Transverse colon (tissue), 4 donors: ENCODE results near the gene EPS8. TPM values are rescaled to one million over a fixed set of nuclear protein-coding genes. Genes with fewer than 3 reads are reported as not detected.

Experiments used
- DNase-seq: peaks from one replicate; pipeline ENCODE4 v3.0.0-alpha.2; 2019
- H3K27ac ChIP-seq, 4 donors: fragments of 200-600 bp; sonication (generic); 2 replicates each; pipeline ENCODE4 v1.5.1; 2016 to 2018; ENCODE audit warnings: inconsistent platforms in 4 of 4
- H3K27me3 ChIP-seq: fragments of 200-600 bp; sonication (generic); 2 replicates; pipeline ENCODE4 v1.5.1; 2017; ENCODE audit warnings: inconsistent platforms
- H3K36me3 ChIP-seq, 4 donors: fragments of 200-600 bp; sonication (generic); 2 replicates each; pipeline ENCODE4 v1.5.1; 2017 to 2019; ENCODE audit warnings: inconsistent platforms in 4 of 4
- H3K4me1 ChIP-seq, 4 donors: fragments of 200-600 bp; sonication (generic); 2 replicates each; pipeline ENCODE4 v1.5.1; 2017 to 2020; ENCODE audit warnings: inconsistent platforms in 4 of 4
- H3K4me3 ChIP-seq, 4 donors: fragments of 200-600 bp; sonication (generic); 1 replicate in 1 of 4; 2 replicates in 3 of 4; pipeline versions ENCODE4 v1.5.1 to v1.6.1; 2017 to 2019; ENCODE audit warnings: inconsistent platforms in 4 of 4
- H3K9me3 ChIP-seq, 2 donors: fragments of 200-600 bp; sonication (generic); 2 replicates each; pipeline ENCODE4 v1.5.1; 2017 to 2019; ENCODE audit warnings: inconsistent platforms in 2 of 2
- EP300 ChIP-seq: sonication (generic); formaldehyde crosslinking; IDR thresholded peaks from one replicate; pipeline ENCODE4 v1.6.1; 2017; ENCODE audit warnings: antibody characterized with exemption, low read depth
- POLR2A ChIP-seq: fragments of 450-650 bp; IDR thresholded peaks from one replicate; pipeline ENCODE4 v1.6.1; 2016; ENCODE audit warnings: antibody characterized with exemption, mild to moderate bottlenecking, moderate library complexity
- POLR2AphosphoS5 ChIP-seq, 3 donors: sonication (generic); formaldehyde crosslinking; IDR thresholded peaks; one replicate each; pipeline ENCODE4 v1.6.1; 2016; ENCODE audit warnings: antibody characterized with exemption in 3 of 3
- WGBS, 2 donors: methylation state at CpG; one replicate each; pipeline ENCODE4 v1.1.5; 2018; ENCODE audit warnings: low coverage in 1 of 2; 5-methylcytosine and 5-hydroxymethylcytosine counted together
- in situ Hi-C, 4 donors: fragments of 200-750 bp; cut with MboI; loops; one replicate each; pipeline versions ENCODE4 v1.15.0 to v1.15.1; 2017; ENCODE audit warnings: low sequenced_read_pairs in 3 of 4, low pct_ligation_motif_present in 1 of 4, low pct_unique_long_range_greater_than_20kb in 1 of 4
- intact Hi-C: fragments of 100-400 bp; cut with DNase I; formaldehyde crosslinking; loops from one replicate; pipeline ENCODE4 v1.15.1; 2023; ENCODE audit warnings: low total_unique reads
- total RNA-seq, 4 donors: library from RNA; depleted of rRNA; stranded (reverse); fragments of >200 nt; gene quantifications; one replicate each; pipeline ENCODE4 v1.1.0, GENCODE V29; 2016
- TF ChIP-seq, protein P1 (sequence below), 5 experiments: fragments of 200-600 bp in 3 of 5; fragments of 450-650 bp in 2 of 5; sonication (generic) in 3 of 5; IDR thresholded peaks; 1 replicate in 2 of 5; 2 replicates in 3 of 5; pipeline ENCODE4 v1.5.1; 2016 to 2017; ENCODE audit warnings: antibody characterized with exemption in 5 of 5, inconsistent platforms in 3 of 5, mild to moderate bottlenecking in 2 of 5, moderate library complexity in 1 of 5

EPS8 gene
- total RNA-seq, 4 donors from 2014 or later, result 55.1 to 180 (median 140) TPM

GRCh38 chr12:15583804-15584203, 205.4 kb downstream of the EPS8 start:
- in situ Hi-C loops, result loop anchor here (5.0 to 10.0 kb wide), 4 partner anchors 49 to 309 kb away; no protein-coding TSS in a partner anchor

GRCh38 chr12:15581006-15581405, 208.2 kb downstream of the EPS8 start:
- WGBS, 2 donors, result 26 to 38% methylated on average over 6 of the region's 6 CpGs
- no peaks in the 10 kb centered on the region for H3K27me3 ChIP-seq
- intact Hi-C loops (loop anchor here (5.0 kb wide), 1 partner anchor 304 kb away; no protein-coding TSS in a partner anchor), in situ Hi-C loops (loop anchor here (5.0 to 10.0 kb wide), 4 partner anchors 46 to 306 kb away; no protein-coding TSS in a partner anchor)
- H3K9me3 ChIP-seq, result no peaks in the 10 kb centered on the region
- no peak for DNase-seq
- H3K36me3 ChIP-seq, result no peaks in the 10 kb centered on the region
- peak overlapping the region; percentile 9 to 61 (median 24) for H3K27ac ChIP-seq
- TF ChIP-seq EP300 (no peak), POLR2A (no peak), POLR2AphosphoS5 (IDR thresholded peaks at IDR 0.05) (no peak)
- TF ChIP-seq, protein P1, sequence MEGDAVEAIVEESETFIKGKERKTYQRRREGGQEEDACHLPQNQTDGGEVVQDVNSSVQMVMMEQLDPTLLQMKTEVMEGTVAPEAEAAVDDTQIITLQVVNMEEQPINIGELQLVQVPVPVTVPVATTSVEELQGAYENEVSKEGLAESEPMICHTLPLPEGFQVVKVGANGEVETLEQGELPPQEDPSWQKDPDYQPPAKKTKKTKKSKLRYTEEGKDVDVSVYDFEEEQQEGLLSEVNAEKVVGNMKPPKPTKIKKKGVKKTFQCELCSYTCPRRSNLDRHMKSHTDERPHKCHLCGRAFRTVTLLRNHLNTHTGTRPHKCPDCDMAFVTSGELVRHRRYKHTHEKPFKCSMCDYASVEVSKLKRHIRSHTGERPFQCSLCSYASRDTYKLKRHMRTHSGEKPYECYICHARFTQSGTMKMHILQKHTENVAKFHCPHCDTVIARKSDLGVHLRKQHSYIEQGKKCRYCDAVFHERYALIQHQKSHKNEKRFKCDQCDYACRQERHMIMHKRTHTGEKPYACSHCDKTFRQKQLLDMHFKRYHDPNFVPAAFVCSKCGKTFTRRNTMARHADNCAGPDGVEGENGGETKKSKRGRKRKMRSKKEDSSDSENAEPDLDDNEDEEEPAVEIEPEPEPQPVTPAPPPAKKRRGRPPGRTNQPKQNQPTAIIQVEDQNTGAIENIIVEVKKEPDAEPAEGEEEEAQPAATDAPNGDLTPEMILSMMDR (IDR thresholded peaks at IDR 0.05), result no peak
- H3K4me1 ChIP-seq, result peaks cover 0 to 28% (median 13%) of the 10 kb centered on the region in 4 donors
- no peak overlapping the region for H3K4me3 ChIP-seq

More at GRCh38 chr12:15583804-15584203, 205.4 kb downstream of the EPS8 start:
- Histone ChIP-seq H3K27me3 (no peaks in the 10 kb centered on the region), H3K4me3 (no peak overlapping the region), H3K4me1 (peaks cover 0 to 22% (median 7%) of the 10 kb centered on the region in 4 donors), H3K27ac (peak overlapping the region in 1 of 4 donors; percentile 10), H3K36me3 (no peaks in the 10 kb centered on the region), H3K9me3 (no peaks in the 10 kb centered on the region)
- TF ChIP-seq, protein P1 (IDR thresholded peaks at IDR 0.05), result no peak
- no peak for TF ChIP-seq EP300
- no peak for TF ChIP-seq POLR2A
- TF ChIP-seq POLR2AphosphoS5 (IDR thresholded peaks at IDR 0.05), result no peak
- WGBS, 2 donors, result 24 to 49% methylated on average over 5 to 7 of the region's 7 CpGs
- intact Hi-C loops, result loop anchor here (5.0 kb wide), 1 partner anchor 307 kb away; no protein-coding TSS in a partner anchor
- DNase-seq, result no peak

- peak; percentile 35 for DNase-seq
- 53 to 56% methylated on average over 1 of the region's 1 CpG for WGBS, 2 donors
- Histone ChIP-seq H3K27me3 (no peaks in the 10 kb centered on the region), H3K9me3 (no peaks in the 10 kb centered on the region), H3K4me1 (peaks cover 0 to 28% (median 16%) of the 10 kb centered on the region in 4 donors), H3K4me3 (no peak overlapping the region), H3K36me3 (no peaks in the 10 kb centered on the region), H3K27ac (peak overlapping the region; percentile 9 to 61 (median 24))
- in situ Hi-C loops (loop anchor here (5.0 to 10.0 kb wide), 4 partner anchors 46 to 306 kb away; no protein-coding TSS in a partner anchor), intact Hi-C loops (loop anchor here (5.0 kb wide), 1 partner anchor 303 kb away; no protein-coding TSS in a partner anchor)
- TF ChIP-seq POLR2A, result no peak
- no peak for TF ChIP-seq EP300
- peak in 1 of 3 donors; percentile 26 for TF ChIP-seq POLR2AphosphoS5 (IDR thresholded peaks at IDR 0.05)
- TF ChIP-seq, protein P1 (IDR thresholded peaks at IDR 0.05), result peak in 1 of 5 experiments; percentile 31
These were observed 208.8 kb downstream of the EPS8 start for GRCh38 chr12:15580431-15580830.

DNA sequence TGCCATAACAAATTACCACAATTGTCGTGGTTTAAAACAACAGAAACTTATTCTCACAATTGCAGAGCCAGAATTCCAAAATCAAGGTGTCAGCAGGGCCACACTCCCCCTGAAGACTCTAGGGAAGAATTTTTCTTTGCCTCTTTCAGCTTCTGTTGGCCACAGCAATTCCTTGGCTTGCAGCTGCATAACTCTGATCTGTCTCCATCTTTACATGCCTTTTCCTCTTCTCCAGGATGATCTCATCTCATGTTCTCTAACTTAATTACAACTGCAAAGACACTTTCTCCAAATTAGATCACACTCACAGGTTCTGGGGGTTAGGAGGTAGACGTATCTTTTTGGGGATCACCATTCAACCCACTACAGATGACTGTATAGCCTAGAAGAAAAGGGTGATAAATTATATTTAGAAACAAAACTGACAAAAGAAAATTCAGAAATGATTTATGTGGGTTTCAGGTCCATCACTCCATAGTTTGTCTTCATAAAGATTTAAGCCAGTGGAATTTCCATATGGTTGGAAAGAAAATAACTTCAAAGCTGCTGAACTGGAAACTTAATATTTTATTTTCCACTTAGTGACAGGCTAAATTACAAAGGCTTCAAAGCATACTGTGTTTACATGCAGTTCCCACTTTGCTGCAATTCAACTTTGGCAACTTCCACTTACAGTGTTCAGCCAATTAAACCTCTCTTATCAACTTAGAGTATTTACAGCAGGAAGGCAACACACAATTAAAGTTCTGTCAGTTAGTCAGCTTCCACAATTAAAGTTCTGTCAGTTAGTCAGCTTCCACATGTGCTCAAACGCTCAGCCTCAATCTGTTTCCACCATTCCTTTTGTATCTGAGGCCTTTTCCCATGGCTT, 213.3 kb downstream of the EPS8 start:
- Histone ChIP-seq H3K4me1 (peaks cover 0 to 24% (median 15%) of the 10 kb centered on the region in 4 donors), H3K9me3 (no peaks in the 10 kb centered on the region), H3K4me3 (no peak overlapping the region), H3K27ac (peak overlapping the region; percentile 7 to 62 (median 24)), H3K36me3 (no peaks in the 10 kb centered on the region), H3K27me3 (no peaks in the 10 kb centered on the region)
- no peak for TF ChIP-seq EP300
- TF ChIP-seq, protein P1 (IDR thresholded peaks at IDR 0.05), result no peak
- no peak for TF ChIP-seq POLR2AphosphoS5 (IDR thresholded peaks at IDR 0.05)
- no peak for TF ChIP-seq POLR2A
- in situ Hi-C loops (no loop called here), intact Hi-C loops (no loop called here)
- DNase-seq, result no peak
- WGBS, 2 donors, result 42 to 52% methylated on average over 3 of the region's 3 CpGs
